NCI-H146 treated with DMSO at 0.1 percent for 48 hours (cell line): ENCODE data around the gene VEGFD.
"Not testable (repeated sequence)": the region's sequence is repeated elsewhere in the genome, so short reads cannot be mapped to it uniquely, and the experiment has no call there.

Experiments used
- DNase-seq: peaks from one replicate; lab custom pipeline; 2025; ENCODE audit not compliant: unreplicated experiment; lab: John Stamatoyannopoulos, UW

The VEGFD gene

GRCh38 chrX:15314472-15314871 is 69.7 kb downstream of the VEGFD start:
- no peak for DNase-seq

GRCh38 chrX:15311119-15311518 is 73.1 kb downstream of the VEGFD start:
- no peak for DNase-seq

GRCh38 chrX:15310117-15310516 is 74.1 kb downstream of the VEGFD start:
- DNase-seq: no peak

GRCh38 chrX:15305899-15306298 is 78.3 kb downstream of the VEGFD start:
- DNase-seq: not testable (repeated sequence)

DNA sequence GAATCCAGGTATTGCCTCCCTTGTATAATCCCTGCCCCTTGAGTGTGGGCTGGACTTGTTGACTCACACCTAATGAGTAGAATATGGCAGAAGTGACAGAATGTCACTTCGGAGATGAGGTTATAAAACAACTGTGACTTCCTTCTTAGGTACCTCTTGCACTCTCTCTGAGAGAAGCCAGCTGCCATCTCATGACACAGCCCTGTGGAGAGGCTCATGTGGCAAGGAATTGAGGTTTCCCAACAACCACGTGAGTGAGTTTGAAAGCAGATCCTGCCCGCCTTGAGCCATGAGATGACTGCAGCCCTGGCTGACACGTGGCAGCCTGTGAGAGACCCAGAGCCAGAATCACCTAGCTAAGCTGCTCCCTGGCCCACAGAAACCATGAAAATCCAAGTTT is 82.3 kb downstream of the VEGFD start:
- no peak for DNase-seq

DNA sequence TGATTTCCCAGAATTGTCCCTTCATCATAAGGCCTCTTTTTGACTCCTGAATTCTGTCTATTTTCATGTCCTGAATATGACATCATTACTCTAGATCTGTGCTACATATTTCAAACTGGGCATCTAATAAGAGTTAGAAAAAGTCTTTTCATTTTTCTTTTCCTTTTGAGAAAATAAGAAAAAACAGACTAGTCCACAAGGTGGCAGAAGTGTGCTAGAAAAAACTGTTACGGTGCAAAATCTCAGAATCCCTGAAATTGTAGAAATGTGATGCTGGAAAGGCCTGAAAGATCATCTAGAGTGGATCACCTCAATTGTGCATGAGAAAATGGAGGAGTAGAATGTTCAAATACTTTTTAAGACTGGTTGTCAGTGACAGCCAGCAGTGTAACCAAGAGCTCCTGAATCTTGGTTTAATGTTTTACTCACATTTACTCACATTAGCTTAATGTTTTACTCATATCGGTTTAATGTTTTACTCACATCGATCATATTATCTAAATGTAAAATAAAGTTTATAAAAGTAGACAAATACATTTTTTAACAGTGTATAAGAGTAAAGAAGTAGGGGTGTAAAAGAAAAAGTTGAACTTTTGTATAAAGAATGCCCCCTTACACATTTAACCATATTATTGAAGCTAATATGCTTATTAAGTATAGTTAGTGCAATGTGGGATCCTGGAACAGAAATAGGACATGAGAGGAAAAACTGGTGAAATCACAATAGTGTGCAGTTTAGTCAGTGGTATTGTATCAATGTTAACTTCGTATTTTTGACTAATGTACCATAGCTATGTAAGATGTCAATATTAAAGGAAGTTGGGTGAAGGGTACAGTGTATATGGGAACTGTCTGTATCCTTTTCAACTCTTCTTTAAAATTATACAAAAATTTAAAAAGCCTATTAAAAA is 84.0 kb downstream of the VEGFD start:
- no peak for DNase-seq

- no peak for DNase-seq
Observed at GRCh38 chrX:15298780-15299179, 85.4 kb downstream of the VEGFD start.

- no peak for DNase-seq
Observed at GRCh38 chrX:15298201-15298600, 86.0 kb downstream of the VEGFD start.
